Neural progenitor cell (in vitro differentiated cells): ENCODE results near the gene ACCS.

ENCODE experiments used
- EZH2 ChIP-seq: fragments of 200-600 bp; sonication (generic); IDR thresholded peaks from 2 replicates; pipeline ENCODE4 v1.6.1; 2017; ENCODE audit warnings: antibody characterized with exemption, mild to moderate bottlenecking, moderate library complexity
- EZH2phosphoT487 ChIP-seq: fragments of 200-600 bp; sonication (generic); IDR thresholded peaks from 2 replicates; pipeline ENCODE4 v1.6.1; 2017; ENCODE audit warnings: antibody characterized with exemption
- TF ChIP-seq, protein P1 (sequence below): fragments of 200-600 bp; sonication (generic); IDR thresholded peaks from 2 replicates; pipeline ENCODE4 v1.5.1; 2017; ENCODE audit warnings: antibody characterized with exemption, mild to moderate bottlenecking

DNA sequence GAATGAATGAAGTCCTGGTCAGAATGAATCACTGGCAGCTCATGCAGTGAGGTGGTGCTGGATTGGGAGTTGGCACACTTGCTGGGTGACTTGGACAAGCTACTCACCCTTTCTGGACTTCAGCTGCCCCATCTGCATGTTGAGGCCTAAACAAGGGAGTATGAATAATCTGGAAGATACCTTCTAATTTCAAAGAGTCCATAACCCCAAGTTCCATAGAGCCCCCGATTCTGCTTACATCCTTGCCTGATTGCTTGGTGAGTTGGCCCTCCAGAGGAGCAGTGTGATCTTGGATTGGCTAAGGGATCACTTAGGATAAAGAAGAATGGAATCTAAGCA is 36.6 kb upstream of the ACCS start:
- TF ChIP-seq, protein P1, sequence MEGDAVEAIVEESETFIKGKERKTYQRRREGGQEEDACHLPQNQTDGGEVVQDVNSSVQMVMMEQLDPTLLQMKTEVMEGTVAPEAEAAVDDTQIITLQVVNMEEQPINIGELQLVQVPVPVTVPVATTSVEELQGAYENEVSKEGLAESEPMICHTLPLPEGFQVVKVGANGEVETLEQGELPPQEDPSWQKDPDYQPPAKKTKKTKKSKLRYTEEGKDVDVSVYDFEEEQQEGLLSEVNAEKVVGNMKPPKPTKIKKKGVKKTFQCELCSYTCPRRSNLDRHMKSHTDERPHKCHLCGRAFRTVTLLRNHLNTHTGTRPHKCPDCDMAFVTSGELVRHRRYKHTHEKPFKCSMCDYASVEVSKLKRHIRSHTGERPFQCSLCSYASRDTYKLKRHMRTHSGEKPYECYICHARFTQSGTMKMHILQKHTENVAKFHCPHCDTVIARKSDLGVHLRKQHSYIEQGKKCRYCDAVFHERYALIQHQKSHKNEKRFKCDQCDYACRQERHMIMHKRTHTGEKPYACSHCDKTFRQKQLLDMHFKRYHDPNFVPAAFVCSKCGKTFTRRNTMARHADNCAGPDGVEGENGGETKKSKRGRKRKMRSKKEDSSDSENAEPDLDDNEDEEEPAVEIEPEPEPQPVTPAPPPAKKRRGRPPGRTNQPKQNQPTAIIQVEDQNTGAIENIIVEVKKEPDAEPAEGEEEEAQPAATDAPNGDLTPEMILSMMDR: no peak
- TF ChIP-seq EZH2phosphoT487: no peak
- TF ChIP-seq EZH2: no peak
